Hematopoietic multipotent progenitor cell treated with erythropoietin and hydrocortisone succinate and interleukin-3 and kit ligand, for 4 days (in vitro differentiated cells): ENCODE results near the gene PTCRA.

ENCODE experiments used
- DNase-seq: peaks from one replicate; pipeline ENCODE4 v3.0.0-alpha.2; 2015

Gene PTCRA

DNA sequence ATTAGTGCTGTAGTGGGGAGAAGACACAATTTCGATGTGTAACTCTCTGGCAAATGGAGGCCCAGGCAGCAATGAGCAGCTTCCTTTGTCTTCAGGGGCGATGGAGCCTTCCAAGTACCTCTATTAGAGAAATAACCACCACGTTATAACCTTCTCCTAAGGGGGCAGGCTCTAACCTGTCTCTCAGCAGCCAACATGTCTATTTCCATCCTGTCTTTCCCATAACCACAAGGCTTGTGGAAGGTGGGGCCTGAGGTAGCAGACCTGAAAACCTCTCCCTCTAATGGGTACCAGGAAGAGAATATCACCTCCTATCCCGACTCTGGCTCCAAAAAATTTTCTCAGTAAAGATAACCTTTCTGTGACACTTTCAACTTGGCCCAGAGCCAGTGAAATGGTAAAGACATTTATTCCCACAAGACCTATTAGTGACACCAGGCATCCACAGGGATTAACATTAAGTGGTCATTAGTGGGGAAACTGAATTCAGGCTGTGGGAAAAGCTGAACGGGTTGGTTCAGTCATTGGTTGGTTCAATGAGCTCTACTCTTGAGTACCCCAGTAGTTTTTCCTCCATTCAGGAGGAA, 59.2 kb downstream of the PTCRA start:
- no peak for DNase-seq
